IMR-90 (cell line): ENCODE data around the gene KLF1. TPM values are rescaled to one million over a fixed set of nuclear protein-coding genes. Genes with fewer than 3 reads are reported as not detected.

Experiments
- ATAC-seq: fragments of 200-7000 bp; cut with Tn5 transposase; 2 replicates; pipeline ENCODE4 v1.9.1; 2020; ENCODE audit warnings: low read depth, mild to moderate bottlenecking, moderate library complexity
- BruUV-seq: library from RNA; stranded (reverse); fragments of 400-500 nt; replicated peaks from 2 replicates; lab custom pipeline; 2021; lab: Mats Ljungman, UMichigan
- CTCF ChIA-PET: fragments of 300-600 bp; formaldehyde crosslinking; extraction: SDS; loops from one replicate; lab custom pipeline; 2021; ENCODE audit warnings: antibody characterized with exemption; lab: Yijun Ruan, JAX
- POLR2A ChIA-PET: fragments of 300-600 bp; sonication (Branson Sonifier 250); formaldehyde crosslinking; loops from one replicate; lab custom pipeline; 2022; ENCODE audit warnings: antibody characterized with exemption; ENCODE audit not compliant: unreplicated experiment; lab: Charles Lee
- DNase-seq: peaks from one replicate; pipeline ENCODE4 v3.0.0; 2013
- H2AFZ ChIP-seq: replicated peaks from 2 replicates; pipeline ENCODE3; 2013; ENCODE audit warnings: low read length, mild to moderate bottlenecking; ENCODE audit not compliant: poor library complexity
- H2AK5ac ChIP-seq: 2 replicates; pipeline ENCODE4 v1.6.1; 2013; ENCODE audit warnings: low read depth, low read length, inconsistent platforms
- H2AK9ac ChIP-seq: replicated peaks from 2 replicates; pipeline ENCODE3; 2013; ENCODE audit warnings: mild to moderate bottlenecking, low read depth, low read length, moderate library complexity; ENCODE audit not compliant: poor library complexity
- H2BK120ac ChIP-seq: 2 replicates; pipeline ENCODE4 v1.6.1; 2013; ENCODE audit warnings: low read depth, low read length, inconsistent platforms
- H2BK15ac ChIP-seq: 3 replicates; pipeline ENCODE4 v1.6.1; 2013; ENCODE audit warnings: low read depth, low read length, inconsistent platforms
- H2BK20ac ChIP-seq: 2 replicates; pipeline ENCODE4 v1.6.1; 2013; ENCODE audit warnings: low read depth, mild to moderate bottlenecking, inconsistent platforms, low read length, moderate library complexity
- H2BK5ac ChIP-seq: 2 replicates; pipeline ENCODE4 v1.6.1; 2013; ENCODE audit warnings: mild to moderate bottlenecking, low read depth, low read length, inconsistent platforms; ENCODE audit not compliant: poor library complexity, severe bottlenecking
- H3K14ac ChIP-seq: replicated peaks from 2 replicates; pipeline ENCODE4 v1.6.1; 2013; ENCODE audit warnings: low read depth, low read length, inconsistent platforms
- H3K18ac ChIP-seq: 2 replicates; pipeline ENCODE4 v1.6.1; 2013; ENCODE audit warnings: low read depth, low read length, control low read depth
- H3K23ac ChIP-seq: 2 replicates; pipeline ENCODE4 v1.6.1; 2013; ENCODE audit warnings: low read depth, low read length, inconsistent platforms
- H3K27ac ChIP-seq: 2 replicates; pipeline ENCODE4 v1.5.1; 2013; ENCODE audit warnings: mild to moderate bottlenecking, control low read depth, low read length; ENCODE audit not compliant: insufficient read depth
- H3K27me3 ChIP-seq: 2 replicates; pipeline ENCODE4 v1.6.1; 2013; ENCODE audit warnings: low read length; ENCODE audit not compliant: control insufficient read depth, insufficient read depth
- H3K36me3 ChIP-seq: 2 replicates; pipeline ENCODE4 v1.6.1; 2013; ENCODE audit warnings: low read length, mixed read lengths; ENCODE audit not compliant: control insufficient read depth, insufficient read depth
- H3K4ac ChIP-seq: 2 replicates; pipeline ENCODE4 v1.6.1; 2013; ENCODE audit warnings: low read depth, low read length, inconsistent platforms
- H3K4me1 ChIP-seq: 2 replicates; pipeline ENCODE4 v1.6.1; 2013; ENCODE audit warnings: low read length, mixed read lengths; ENCODE audit not compliant: control insufficient read depth, insufficient read depth
- H3K4me2 ChIP-seq: 2 replicates; pipeline ENCODE4 v1.6.1; 2013; ENCODE audit warnings: low read depth, mild to moderate bottlenecking, control low read depth, low read length, moderate library complexity
- H3K4me3 ChIP-seq: 2 replicates; pipeline ENCODE4 v1.5.1; 2013; ENCODE audit warnings: low read depth, mild to moderate bottlenecking, control low read depth, low read length, moderate library complexity; ENCODE audit not compliant: insufficient read depth
- H3K56ac ChIP-seq: 2 replicates; pipeline ENCODE4 v1.6.1; 2013; ENCODE audit warnings: low read length, inconsistent platforms; ENCODE audit not compliant: insufficient read depth; ENCODE audit errors: extremely low read depth
- H3K79me1 ChIP-seq, 2 experiments: 2 replicates each; pipeline ENCODE4 v1.6.1; 2013; ENCODE audit warnings: low read length in 2 of 2, inconsistent platforms in 1 of 2, low read depth in 1 of 2
- H3K9ac ChIP-seq: 2 replicates; pipeline ENCODE4 v1.6.1; 2013; ENCODE audit warnings: low read depth, low read length, control low read depth
- H3K9me1 ChIP-seq: 2 replicates; pipeline ENCODE4 v1.6.1; 2013; ENCODE audit warnings: low read length, inconsistent platforms; ENCODE audit not compliant: insufficient read depth
- H3K9me3 ChIP-seq: 2 replicates; pipeline ENCODE4 v1.6.1; 2013; ENCODE audit warnings: low read length; ENCODE audit not compliant: control insufficient read depth, insufficient read depth
- H4K20me1 ChIP-seq: 2 replicates; pipeline ENCODE4 v1.6.1; 2013; ENCODE audit warnings: low read length, inconsistent platforms; ENCODE audit not compliant: insufficient read depth
- H4K5ac ChIP-seq: 2 replicates; pipeline ENCODE4 v1.6.1; 2013; ENCODE audit warnings: mild to moderate bottlenecking, low read depth, low read length, control low read depth
- H4K8ac ChIP-seq, 2 experiments: 2 replicates each; pipeline ENCODE4 v1.6.1; 2013; ENCODE audit warnings: low read depth in 2 of 2, low read length in 2 of 2, control low read depth in 1 of 2, inconsistent platforms in 1 of 2
- H4K91ac ChIP-seq: 2 replicates; pipeline ENCODE4 v1.6.1; 2013; ENCODE audit warnings: low read depth, low read length, inconsistent platforms; ENCODE audit not compliant: insufficient read depth
- BHLHE40 ChIP-seq: fragments of 150-350 bp; IDR thresholded peaks from 2 replicates; pipeline ENCODE4 v1.6.1; 2016; ENCODE audit warnings: mild to moderate bottlenecking, low read depth, low read length
- CEBPB ChIP-seq: IDR thresholded peaks from 2 replicates; pipeline ENCODE4 v1.6.1; 2012; ENCODE audit warnings: low read depth, low read length, improper control_type of control experiment
- FOS ChIP-seq: fragments of 150-350 bp; IDR thresholded peaks from 2 replicates; pipeline ENCODE4 v1.6.1; 2016; ENCODE audit warnings: low read depth, low read length
- MAFK ChIP-seq: IDR thresholded peaks from 2 replicates; pipeline ENCODE4 v1.6.1; 2012; ENCODE audit warnings: low read depth, low read length, improper control_type of control experiment
- MAZ ChIP-seq: IDR thresholded peaks from 2 replicates; pipeline ENCODE4 v1.6.1; 2012; ENCODE audit warnings: low read depth, mild to moderate bottlenecking, low read length, improper control_type of control experiment, moderate library complexity, borderline replicate concordance
- NFE2L2 ChIP-seq: fragments of 150-350 bp; IDR thresholded peaks from 2 replicates; pipeline ENCODE4 v1.6.1; 2016; ENCODE audit warnings: low read depth, mild to moderate bottlenecking, low read length
- POLR2A ChIP-seq: IDR thresholded peaks from 2 replicates; pipeline ENCODE4 v1.6.1; 2012; ENCODE audit warnings: mild to moderate bottlenecking, low read depth, low read length
- RFX5 ChIP-seq: IDR thresholded peaks from 2 replicates; pipeline ENCODE4 v1.8.0; 2012; ENCODE audit warnings: low read depth, mild to moderate bottlenecking, low read length, moderate library complexity
- WGBS, 2 experiments: methylation state at CpG; one replicate each; pipeline versions ENCODE4 v1.1.5 to v1.1.7; 2013; ENCODE audit warnings: missing lambda C conversion rate in 2 of 2; ENCODE audit not compliant: insufficient read length in 1 of 2; ENCODE audit errors: extremely low coverage in 2 of 2; 5-methylcytosine and 5-hydroxymethylcytosine counted together
- dilution Hi-C: fragments of 300-500 bp; cut with HindIII; formaldehyde crosslinking; loops from one replicate; pipeline ENCODE4 v1.14.3; 2018; ENCODE audit warnings: low sequenced_read_pairs; ENCODE audit not compliant: unreplicated experiment
- in situ Hi-C: fragments of 300-500 bp; cut with MboI; formaldehyde crosslinking; loops from 3 replicates; pipeline ENCODE4 v1.14.3; 2019; ENCODE audit warnings: low sequenced_read_pairs, inconsistent platforms, mixed read lengths
- intact Hi-C: fragments of 100-400 bp; cut with micrococcal nuclease; formaldehyde crosslinking; loops from 2 replicates; pipeline ENCODE4 v1.10.0; 2022
- polyA plus RNA-seq, 3 experiments: library from polyadenylated mRNA; depleted of rRNA; stranded (reverse); fragments of >200 nt; gene quantifications; 2 replicates each; pipeline ENCODE4 v1.2.3, GENCODE V29; 2012; ENCODE audit warnings: low replicate concordance in 1 of 3
- total RNA-seq: library from RNA; depleted of rRNA; stranded (reverse); fragments of >200 nt; gene quantifications from 2 replicates; pipeline ENCODE4 v1.2.3, GENCODE V29; 2012
- TF ChIP-seq, protein P1 (sequence below): fragments of 150-350 bp; IDR thresholded peaks from 2 replicates; pipeline ENCODE4 v1.6.1; 2017; ENCODE audit warnings: mild to moderate bottlenecking, antibody characterized with exemption, low read length, low read depth
- TF ChIP-seq, protein P2 (sequence below): fragments of 150-350 bp; IDR thresholded peaks from 2 replicates; pipeline ENCODE4 v1.6.1; 2016; ENCODE audit warnings: low read depth, mild to moderate bottlenecking, low read length, moderate library complexity, borderline replicate concordance
- TF ChIP-seq, protein P3 (sequence below): conservative IDR thresholded peaks from 2 replicates; pipeline ENCODE4 v1.5.1; 2012; ENCODE audit warnings: mild to moderate bottlenecking, low read depth, low read length, improper control_type of control experiment

KLF1 gene
- total and polyA plus RNA-seq, 2 of the 4 experiments (the other 2 are of a cell fraction), result not detected

DNA sequence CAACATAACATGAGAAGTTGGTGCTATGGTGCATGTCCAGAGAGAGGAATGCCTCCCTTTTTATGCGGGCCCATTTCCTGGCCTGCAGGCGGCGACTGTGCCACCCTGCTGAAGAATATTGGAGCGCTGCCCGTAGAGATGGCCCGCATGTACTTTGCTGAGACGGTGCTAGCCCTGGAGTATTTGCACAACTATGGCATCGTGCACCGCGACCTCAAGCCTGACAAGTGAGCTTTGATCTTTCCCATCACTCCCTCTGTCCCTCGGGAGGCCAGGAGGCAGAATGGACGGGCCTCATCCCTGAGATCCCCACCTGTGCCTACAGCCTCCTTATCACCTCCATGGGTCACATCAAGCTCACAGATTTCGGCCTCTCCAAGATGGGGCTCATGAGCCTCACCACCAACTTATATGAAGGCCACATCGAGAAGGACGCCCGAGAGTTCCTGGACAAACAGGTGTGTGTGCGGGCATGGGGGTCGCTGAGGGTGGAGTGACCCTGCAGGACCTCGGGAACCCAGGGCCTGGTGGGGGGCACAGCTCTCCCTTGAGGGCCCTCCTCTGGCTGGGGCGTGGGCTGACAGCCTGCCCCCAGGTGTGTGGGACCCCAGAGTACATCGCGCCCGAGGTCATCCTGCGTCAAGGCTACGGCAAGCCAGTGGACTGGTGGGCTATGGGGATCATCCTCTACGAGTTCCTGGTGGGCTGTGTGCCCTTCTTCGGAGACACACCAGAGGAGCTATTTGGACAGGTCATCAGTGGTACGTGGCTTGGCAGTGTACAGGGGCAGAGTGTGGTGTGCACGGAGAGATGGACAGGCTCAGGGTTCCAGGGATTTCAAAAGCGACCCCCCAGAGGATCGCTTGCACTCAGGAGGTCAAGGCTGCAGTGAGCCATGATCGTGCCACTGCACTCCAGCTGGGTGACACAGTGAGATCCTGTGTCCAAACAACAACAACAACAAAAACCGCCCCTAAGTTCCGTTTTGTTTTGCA, 22.0 kb downstream of the KLF1 start:
- Histone ChIP-seq H3K14ac (no peak overlapping the region), H3K23ac (no peak overlapping the region), H3K27me3 (peaks cover 7% of the 10 kb centered on the region), H2AK5ac (no peak overlapping the region), H3K79me1 (no peaks in the 10 kb centered on the region), H3K36me3 (no peaks in the 10 kb centered on the region), H4K91ac (no peak overlapping the region), H2AK9ac (no peak overlapping the region), H2BK20ac (no peak overlapping the region), H3K18ac (no peak overlapping the region), H2BK15ac (no peak overlapping the region), H3K9me3 (no peaks in the 10 kb centered on the region), H2BK5ac (no peak overlapping the region), H2AFZ (no peak overlapping the region), H2BK120ac (no peak overlapping the region), H3K4me2 (no peak overlapping the region), H3K4me3 (no peak overlapping the region), H4K20me1 (no peaks in the 10 kb centered on the region), H4K8ac (no peak overlapping the region), H3K56ac (no peak overlapping the region), H3K4me1 (no peaks in the 10 kb centered on the region), H3K27ac (no peak overlapping the region), H3K9ac (no peak overlapping the region), H3K9me1 (0 out of 2 replicates have a peak, but pooled peaks cover 4% of the 10 kb centered on the region), H4K5ac (no peak overlapping the region), H3K4ac (no peak overlapping the region)
- ChIA-PET CTCF (no interaction called here), POLR2A (interaction anchor here (0.6 kb wide), 1 partner anchor 83 kb away, joined by 3 read pairs; no protein-coding TSS in a partner anchor)
- BruUV-seq, result no TSS peak
- no peak for DNase-seq
- in situ Hi-C loops, result no loop called here
- ATAC-seq, result no peak
- TF ChIP-seq POLR2A, result no peak
- TF ChIP-seq MAZ, result no peak
- no peak for TF ChIP-seq NFE2L2
- TF ChIP-seq RFX5, result no peak
- TF ChIP-seq MAFK, result no peak
- TF ChIP-seq, protein P1, sequence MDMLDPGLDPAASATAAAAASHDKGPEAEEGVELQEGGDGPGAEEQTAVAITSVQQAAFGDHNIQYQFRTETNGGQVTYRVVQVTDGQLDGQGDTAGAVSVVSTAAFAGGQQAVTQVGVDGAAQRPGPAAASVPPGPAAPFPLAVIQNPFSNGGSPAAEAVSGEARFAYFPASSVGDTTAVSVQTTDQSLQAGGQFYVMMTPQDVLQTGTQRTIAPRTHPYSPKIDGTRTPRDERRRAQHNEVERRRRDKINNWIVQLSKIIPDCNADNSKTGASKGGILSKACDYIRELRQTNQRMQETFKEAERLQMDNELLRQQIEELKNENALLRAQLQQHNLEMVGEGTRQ, result no peak
- TF ChIP-seq FOS, result no peak
- no peak for TF ChIP-seq BHLHE40
- TF ChIP-seq CEBPB, result no peak
- TF ChIP-seq, protein P2, sequence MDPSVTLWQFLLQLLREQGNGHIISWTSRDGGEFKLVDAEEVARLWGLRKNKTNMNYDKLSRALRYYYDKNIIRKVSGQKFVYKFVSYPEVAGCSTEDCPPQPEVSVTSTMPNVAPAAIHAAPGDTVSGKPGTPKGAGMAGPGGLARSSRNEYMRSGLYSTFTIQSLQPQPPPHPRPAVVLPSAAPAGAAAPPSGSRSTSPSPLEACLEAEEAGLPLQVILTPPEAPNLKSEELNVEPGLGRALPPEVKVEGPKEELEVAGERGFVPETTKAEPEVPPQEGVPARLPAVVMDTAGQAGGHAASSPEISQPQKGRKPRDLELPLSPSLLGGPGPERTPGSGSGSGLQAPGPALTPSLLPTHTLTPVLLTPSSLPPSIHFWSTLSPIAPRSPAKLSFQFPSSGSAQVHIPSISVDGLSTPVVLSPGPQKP, result no peak
- TF ChIP-seq, protein P3, sequence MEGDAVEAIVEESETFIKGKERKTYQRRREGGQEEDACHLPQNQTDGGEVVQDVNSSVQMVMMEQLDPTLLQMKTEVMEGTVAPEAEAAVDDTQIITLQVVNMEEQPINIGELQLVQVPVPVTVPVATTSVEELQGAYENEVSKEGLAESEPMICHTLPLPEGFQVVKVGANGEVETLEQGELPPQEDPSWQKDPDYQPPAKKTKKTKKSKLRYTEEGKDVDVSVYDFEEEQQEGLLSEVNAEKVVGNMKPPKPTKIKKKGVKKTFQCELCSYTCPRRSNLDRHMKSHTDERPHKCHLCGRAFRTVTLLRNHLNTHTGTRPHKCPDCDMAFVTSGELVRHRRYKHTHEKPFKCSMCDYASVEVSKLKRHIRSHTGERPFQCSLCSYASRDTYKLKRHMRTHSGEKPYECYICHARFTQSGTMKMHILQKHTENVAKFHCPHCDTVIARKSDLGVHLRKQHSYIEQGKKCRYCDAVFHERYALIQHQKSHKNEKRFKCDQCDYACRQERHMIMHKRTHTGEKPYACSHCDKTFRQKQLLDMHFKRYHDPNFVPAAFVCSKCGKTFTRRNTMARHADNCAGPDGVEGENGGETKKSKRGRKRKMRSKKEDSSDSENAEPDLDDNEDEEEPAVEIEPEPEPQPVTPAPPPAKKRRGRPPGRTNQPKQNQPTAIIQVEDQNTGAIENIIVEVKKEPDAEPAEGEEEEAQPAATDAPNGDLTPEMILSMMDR, result no peak
- intact Hi-C loops, result no loop called here
- WGBS, 2 experiments, result 91% methylated on average over 15 of the region's 34 CpGs; no CpG with 5 or more reads in 1 of the 2 experiments
- dilution Hi-C loops, result no loop called here
